GM12891 (cell line): ENCODE data around the gene IFIT3.

Experiments
- PAX5 ChIP-seq: IDR thresholded peaks from 2 replicates; pipeline ENCODE4 v1.6.1; 2011; ENCODE audit warnings: low read length, moderate library complexity, mild to moderate bottlenecking; ENCODE audit not compliant: insufficient read depth, severe bottlenecking
- POLR2A ChIP-seq: IDR thresholded peaks from 2 replicates; pipeline ENCODE4 v1.6.1; 2011; ENCODE audit warnings: low read depth, low read length, control low read depth
- POLR2AphosphoS5 ChIP-seq: IDR thresholded peaks from 2 replicates; pipeline ENCODE4 v1.6.1; 2011; ENCODE audit warnings: low read depth, low read length, control low read depth

DNA sequence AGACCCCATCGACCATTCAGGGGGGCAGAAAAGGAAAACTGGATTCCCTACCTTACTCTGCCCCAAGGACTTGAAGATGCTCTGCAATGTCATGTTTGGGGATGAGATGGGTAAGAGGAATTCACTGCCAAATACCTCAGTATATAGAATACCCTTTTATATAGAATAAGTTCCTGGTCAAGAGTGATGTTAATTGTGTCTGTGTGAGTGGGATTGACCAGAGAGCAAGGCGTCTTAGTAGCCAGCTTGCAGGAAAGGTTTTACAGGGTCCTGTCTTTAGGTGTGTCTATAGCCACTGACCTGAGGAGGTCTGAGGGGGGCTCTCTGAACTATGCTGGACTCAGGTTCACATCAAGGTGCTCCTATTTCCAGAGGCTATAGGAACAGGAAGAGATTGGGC is 1.4 kb downstream of the IFIT3 start:
- TF ChIP-seq POLR2AphosphoS5 (no peak), POLR2A (no peak), PAX5 (no peak)
